ENCODE measurements around the gene KIF4A.

DNA sequence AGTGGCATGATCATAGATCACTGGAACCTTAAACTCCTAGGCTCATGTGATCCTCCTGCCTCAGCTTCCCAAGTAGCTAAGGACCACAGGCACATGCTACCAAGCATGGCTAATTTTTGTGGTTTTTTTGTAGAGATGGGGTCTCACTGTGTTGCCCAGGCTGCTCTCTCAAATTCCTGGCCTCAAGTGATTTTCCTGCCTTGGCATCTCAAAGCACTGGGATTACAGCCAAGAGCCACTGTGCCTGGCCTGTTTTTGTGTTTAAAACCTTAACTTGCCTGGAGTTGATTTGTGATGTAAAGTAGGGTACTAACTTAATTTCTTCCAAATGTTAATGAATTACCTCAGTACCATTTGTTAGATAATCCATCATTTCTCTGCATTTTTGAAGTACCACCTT is 177.1 kb downstream of the KIF4A start:
- TF ChIP-seq CTCF (IDR thresholded peaks at IDR 0.05) = no peak
- TF ChIP-seq POLR2A (IDR thresholded peaks at IDR 0.05) = no peak
- no peak for TF ChIP-seq POLR2AphosphoS5 (IDR thresholded peaks at IDR 0.05; ENCODE audit: insufficient read depth in 1 of 2, low read depth in 1 of 2)

Measured in vagina (tissue), 2 donors.